HG02884 (cell line): ENCODE data around the gene ARAP1.

Experiments used
- ATAC-seq: cut with Tn5 transposase; IDR thresholded peaks from one replicate; pipeline ENCODE4 v1.9.1; 2021; ENCODE audit warnings: mild to moderate bottlenecking, moderate library complexity; ENCODE audit not compliant: unreplicated experiment

ARAP1 gene

GRCh38 chr11:72668629-72669347, 83.4 kb downstream of the ARAP1 start:
- ATAC-seq = peak; percentile 85

GRCh38 chr11:72665911-72666472, 86.2 kb downstream of the ARAP1 start:
- ATAC-seq = no peak

GRCh38 chr11:72662036-72662435, 90.2 kb downstream of the ARAP1 start:
- no peak for ATAC-seq

DNA sequence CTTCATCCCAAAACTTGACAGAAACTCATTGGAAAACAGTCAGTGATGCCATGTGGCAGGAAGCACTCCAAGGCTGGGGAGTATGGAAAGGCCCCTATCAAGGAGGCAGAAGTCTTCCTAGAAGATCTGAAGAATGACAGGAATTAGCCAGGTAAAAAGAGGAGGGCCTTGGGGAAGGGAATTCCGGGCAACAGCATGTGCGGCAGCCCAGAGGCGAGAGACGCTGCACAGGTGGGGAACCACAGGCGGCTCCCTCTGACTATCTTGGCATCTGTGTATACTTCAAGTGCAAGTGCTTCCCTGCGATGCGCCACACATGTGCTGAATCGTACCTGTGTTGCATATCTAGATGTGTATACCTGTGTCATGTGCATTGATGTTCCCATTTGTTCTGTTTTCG, 90.7 kb downstream of the ARAP1 start:
- ATAC-seq = no peak

- no peak for ATAC-seq
Measured at GRCh38 chr11:72658989-72659640, 93.1 kb downstream of the ARAP1 start.

GRCh38 chr11:72657411-72658100, 94.7 kb downstream of the ARAP1 start:
- no peak for ATAC-seq

- ATAC-seq = no peak
Measured at GRCh38 chr11:72655896-72656464, 96.2 kb downstream of the ARAP1 start.

- ATAC-seq = no peak
Measured at GRCh38 chr11:72655014-72655413, 97.2 kb downstream of the ARAP1 start.

- no peak for ATAC-seq
Measured at GRCh38 chr11:72653649-72654048, 98.6 kb downstream of the ARAP1 start.

- ATAC-seq = no peak
Measured at GRCh38 chr11:72652873-72653630, 99.2 kb downstream of the ARAP1 start.

GRCh38 chr11:72652133-72652532, 100.1 kb downstream of the ARAP1 start:
- no peak for ATAC-seq

DNA sequence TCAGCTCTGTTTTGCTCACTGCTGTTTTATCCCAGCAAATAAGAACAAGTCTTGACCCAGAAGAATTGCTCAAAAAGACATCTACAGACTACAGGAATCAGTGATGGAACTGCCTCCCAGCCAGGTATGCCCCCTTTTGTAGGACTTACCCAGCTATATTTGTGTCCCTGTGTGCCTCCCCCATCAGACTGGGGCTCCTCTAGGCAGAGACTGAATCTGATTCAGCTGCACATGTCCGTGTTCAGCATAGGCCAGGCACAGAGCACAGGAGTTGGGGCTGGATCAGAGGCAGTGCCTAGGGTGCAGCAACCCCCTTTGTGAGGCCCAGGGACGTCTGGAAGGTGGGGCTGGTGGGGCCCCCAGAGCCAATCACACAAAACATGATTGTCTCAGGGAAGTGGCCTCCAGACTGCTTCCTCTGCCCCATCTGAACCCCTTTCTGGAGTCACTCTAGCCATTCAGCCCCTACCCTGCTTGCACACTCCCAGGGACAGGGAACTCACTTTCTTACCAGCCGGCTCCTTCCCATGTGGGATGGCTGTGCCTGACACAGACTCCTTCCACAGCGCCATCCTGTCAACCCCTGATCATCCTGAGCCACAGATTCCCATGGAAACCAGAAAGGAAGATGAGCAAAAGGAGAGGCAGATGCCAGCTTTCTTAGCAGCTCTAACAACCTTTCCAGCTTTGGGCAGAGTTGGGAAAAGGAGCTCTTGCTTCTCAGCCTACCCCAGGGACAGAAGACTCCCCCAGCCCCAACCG, 102.8 kb downstream of the ARAP1 start:
- ATAC-seq = no peak

- no peak for ATAC-seq
Measured at GRCh38 chr11:72648384-72649136, 103.6 kb downstream of the ARAP1 start.

GRCh38 chr11:72647882-72648281, 104.3 kb downstream of the ARAP1 start:
- no peak for ATAC-seq

DNA sequence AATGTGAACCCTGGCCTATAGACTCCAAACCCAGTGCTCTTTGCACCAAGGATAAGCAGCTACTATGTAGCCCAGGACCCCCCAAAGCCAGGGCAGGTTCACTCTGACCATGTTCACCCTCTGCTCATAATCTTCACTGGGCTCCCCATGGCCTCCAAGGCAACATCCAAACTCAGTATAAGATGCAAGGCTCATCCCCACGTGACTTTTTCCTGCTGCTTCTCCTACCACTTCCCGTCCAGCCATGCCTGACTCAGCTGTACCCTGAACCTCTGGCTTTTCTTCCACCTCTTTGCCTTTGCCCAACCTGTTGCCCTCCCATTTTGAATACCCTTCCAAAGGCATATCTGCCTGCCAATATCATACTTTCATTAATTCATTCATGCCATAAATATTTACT, 105.7 kb downstream of the ARAP1 start:
- no peak for ATAC-seq

GRCh38 chr11:72646024-72646423, 106.2 kb downstream of the ARAP1 start:
- ATAC-seq = no peak

GRCh38 chr11:72643547-72643946, 108.7 kb downstream of the ARAP1 start:
- no peak for ATAC-seq

DNA sequence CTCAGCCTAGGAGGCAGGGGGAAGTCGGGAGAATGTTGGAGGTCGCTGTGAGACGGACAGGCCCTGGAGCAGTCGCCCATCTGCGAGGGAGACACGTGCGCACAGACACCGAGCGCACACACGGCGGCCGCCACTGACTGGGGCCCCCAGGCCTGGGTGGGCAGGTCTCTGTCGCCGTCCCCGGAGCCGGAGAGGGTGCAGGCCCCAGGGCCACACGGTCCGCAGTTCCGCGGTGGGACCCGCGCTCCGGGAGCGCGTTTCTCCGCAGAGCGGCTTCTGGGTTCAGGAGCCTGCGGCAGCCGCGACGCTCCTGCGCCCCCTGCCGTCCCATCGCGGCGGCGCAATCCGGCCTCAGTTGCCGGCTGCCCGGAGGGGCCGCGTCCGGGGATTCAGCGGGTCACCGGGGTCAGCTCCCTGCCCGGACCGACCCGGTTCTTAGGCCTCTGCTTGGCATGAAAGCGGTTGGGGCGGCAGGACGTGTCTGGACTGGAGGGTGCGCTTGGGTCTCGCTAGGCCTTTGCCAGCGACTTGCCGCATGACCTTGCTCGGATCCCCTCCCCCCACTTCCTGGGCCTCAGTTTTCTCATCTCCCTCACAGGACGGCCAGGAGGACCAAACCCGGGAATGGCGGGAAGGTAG, 109.2 kb downstream of the ARAP1 start:
- ATAC-seq = no peak
